Measurements from ENCODE around the gene PNCK.
"Not testable (repeated sequence)": the region's sequence is repeated elsewhere in the genome, so short reads cannot be mapped to it uniquely, and the experiment has no call there.

Gene PNCK

GRCh38 chrX:153673428-153674218 is at the start of gene PNCK:
Gene PNCK (minus strand): TSS chrX:153673813. CDS start chrX:153673076, 737 bp downstream.
- no peak for DNase-seq (ENCODE audit: low read depth in 2 of 3, low spot score in 1 of 3)

DNA sequence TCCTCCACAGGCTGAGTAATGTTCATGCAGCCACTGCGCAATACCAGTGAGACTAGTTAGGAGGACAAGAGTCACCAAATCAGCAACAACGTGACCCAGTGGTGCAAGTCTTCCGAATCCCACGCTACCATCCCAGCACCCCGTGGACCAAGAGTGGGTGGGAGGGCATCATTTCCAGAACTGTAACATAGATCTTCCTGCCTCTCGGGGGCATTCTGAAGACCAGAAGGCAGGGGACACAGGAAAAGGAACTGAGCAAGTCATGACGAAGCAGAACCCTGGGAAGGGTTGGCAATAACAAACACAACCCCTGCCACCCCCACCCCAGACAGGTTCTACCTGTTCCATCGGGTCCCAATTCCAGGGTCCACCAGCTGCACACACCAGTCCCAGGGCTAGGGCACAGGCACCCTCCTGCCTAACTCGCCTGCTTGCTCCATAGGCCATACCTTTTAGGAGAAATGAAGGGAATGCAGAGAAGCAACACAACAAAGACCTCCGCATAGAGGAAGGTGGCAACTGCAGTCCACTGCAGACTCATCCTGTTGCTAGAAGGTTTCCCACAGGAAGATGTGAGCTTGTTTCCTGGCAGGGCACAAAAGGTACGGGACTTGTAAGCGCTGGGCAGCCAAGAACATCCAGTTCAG is 49.2 kb upstream of the PNCK start:
- no peak for DNase-seq (ENCODE audit: low read depth in 2 of 3, low spot score in 1 of 3)

DNA sequence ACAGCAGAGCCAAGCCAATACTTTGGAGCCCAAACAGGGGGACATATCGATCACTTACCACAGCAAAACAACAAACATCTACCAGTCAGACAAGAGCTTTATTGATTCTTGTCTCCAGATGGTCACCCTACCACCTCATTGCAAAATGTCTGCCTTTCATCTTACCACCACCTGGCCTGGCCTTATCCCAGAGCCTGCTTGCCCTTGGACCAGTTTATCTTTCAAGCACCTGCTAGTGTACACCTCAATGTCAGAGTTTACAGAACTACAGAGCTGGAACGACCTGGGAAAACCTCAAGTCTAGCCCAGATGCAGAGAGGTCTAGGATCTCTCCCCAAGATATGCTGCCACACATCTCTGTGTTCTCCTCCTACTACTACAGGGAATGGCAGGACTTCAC is 46.1 kb upstream of the PNCK start:
- DNase-seq (ENCODE audit: low read depth in 2 of 3, low spot score in 1 of 3): no peak

- no peak for DNase-seq (ENCODE audit: low read depth in 2 of 3, low spot score in 1 of 3)
These were observed 45.6 kb upstream of the PNCK start for GRCh38 chrX:153719238-153719637.

DNA sequence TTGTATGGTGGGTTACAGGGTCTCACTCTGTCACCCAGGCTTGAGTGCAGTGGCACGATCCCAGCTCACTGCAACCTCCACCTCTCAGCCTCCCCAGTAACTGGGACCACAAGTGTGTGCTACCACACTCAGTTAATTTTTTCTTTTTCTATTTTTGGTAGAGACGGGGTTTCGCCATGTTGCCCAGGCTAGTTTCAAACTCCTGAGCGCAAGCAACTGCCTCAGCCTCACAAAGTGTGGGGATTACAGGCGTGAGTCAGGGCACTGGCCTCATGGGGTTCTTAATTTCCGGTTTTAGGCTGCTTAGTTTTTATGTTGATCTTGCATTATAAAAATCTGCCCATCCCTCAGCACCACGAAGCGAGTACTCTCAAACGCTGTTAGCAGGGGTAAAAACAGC is 43.8 kb upstream of the PNCK start:
- no peak for DNase-seq (ENCODE audit: low read depth in 2 of 3, low spot score in 1 of 3)

- DNase-seq (ENCODE audit: low read depth in 2 of 3, low spot score in 1 of 3): no peak
These were observed 40.6 kb upstream of the PNCK start for GRCh38 chrX:153714256-153714655.

- no peak for DNase-seq (ENCODE audit: low read depth in 2 of 3, low spot score in 1 of 3)
These were observed 36.4 kb upstream of the PNCK start for GRCh38 chrX:153709726-153710674.

DNA sequence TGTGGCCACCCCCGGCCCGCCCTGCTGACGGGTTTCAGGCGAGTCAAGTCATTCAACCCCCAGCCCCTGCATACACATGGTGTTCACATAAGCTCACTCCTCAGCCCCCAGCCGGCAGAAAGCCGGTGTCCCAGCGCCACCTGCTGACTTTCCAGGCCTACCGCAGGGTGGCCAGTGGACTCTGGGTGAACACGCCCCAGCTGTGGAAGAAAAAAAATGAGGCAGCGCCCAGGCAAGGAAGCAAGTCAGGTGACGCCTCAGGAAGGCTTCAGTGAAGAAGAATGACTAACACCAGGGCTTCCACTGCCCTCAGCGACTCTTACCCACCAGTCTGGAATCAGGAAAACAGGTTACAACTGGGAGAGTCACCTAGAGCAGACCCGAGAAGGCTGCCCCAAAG is 34.8 kb upstream of the PNCK start:
- peak in 1 of 3 donors; percentile 33 for DNase-seq (ENCODE audit: low read depth in 2 of 3, low spot score in 1 of 3)

DNA sequence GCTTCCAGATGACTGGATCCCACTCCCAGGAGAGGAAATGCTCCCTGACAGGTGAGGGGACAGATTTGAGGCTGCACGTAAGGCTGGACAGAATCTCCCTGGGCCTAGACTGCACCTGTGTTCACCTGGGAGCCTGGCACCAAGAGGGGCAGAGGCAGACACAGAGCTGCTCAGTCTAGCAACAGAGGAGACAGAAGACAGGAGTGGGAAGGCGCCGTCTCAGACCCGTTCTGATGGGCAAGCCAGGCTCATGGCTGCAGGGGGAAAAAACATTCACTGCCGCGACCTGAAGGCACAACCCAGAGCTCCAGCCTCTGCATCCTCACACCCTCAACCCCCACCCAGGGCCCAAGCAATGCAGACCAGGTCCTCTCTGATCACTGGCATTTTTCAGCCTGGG is 33.8 kb upstream of the PNCK start:
- DNase-seq (ENCODE audit: low read depth in 2 of 3, low spot score in 1 of 3): no peak

DNA sequence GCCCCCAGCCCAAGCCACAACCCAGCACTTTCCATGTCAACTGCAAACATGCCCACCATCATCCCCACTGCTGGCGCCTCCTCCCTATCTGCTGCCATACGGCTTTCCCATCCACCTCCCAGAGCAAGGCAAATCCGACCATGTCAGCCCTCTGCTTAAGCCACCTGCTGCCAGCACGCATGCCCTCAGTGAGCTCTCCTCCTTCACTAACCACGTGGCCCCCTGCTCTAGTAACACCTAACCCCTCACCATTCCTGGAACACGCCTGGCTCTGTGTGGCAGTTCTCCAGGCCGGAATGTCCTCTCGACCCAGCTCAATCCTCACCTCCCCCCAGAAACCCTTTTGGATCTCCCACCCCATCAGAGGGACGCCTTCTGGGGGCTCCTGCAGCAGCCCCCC is 33.2 kb upstream of the PNCK start:
- no peak for DNase-seq (ENCODE audit: low read depth in 2 of 3, low spot score in 1 of 3)

GRCh38 chrX:153705403-153706060 is 31.9 kb upstream of the PNCK start:
- DNase-seq (ENCODE audit: low read depth in 2 of 3, low spot score in 1 of 3): not testable (repeated sequence)

GRCh38 chrX:153704631-153705402 is 31.2 kb upstream of the PNCK start:
- not testable (repeated sequence) for DNase-seq (ENCODE audit: low read depth in 2 of 3, low spot score in 1 of 3)

DNA sequence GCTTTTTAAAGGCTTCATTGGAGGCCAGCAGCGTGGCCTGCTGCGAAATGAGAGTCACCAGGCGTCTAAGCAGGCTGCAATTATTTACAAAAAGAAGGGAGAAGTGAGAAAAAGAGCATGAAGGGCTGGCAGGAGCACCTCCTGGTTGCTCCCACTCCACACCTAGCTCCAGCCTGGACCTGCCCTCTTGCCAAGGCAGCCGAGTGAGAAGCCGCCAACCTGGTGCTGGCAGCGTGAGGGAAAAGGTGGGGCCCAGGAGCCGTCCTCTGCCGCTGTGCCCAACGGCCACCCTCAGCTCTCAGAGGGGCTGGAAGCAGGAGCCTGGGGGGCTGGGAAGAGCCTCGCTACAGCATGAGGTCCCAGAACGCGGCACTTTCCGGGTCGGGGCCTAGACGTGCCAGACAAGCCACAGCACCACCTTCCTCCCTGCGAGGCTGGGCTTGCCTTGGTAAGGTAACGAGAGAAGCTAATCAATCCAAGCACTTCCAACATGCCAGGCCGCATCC is 30.5 kb upstream of the PNCK start:
- no peak for DNase-seq (ENCODE audit: low read depth in 2 of 3, low spot score in 1 of 3)

- DNase-seq (ENCODE audit: low read depth in 2 of 3, low spot score in 1 of 3): no peak
These were observed 29.4 kb upstream of the PNCK start for GRCh38 chrX:153703036-153703370.

GRCh38 chrX:153702336-153703035 is 28.9 kb upstream of the PNCK start:
- DNase-seq (ENCODE audit: low read depth in 2 of 3, low spot score in 1 of 3): no peak

GRCh38 chrX:153701706-153702105 is 28.1 kb upstream of the PNCK start:
- DNase-seq (ENCODE audit: low read depth in 2 of 3, low spot score in 1 of 3): no peak

DNA sequence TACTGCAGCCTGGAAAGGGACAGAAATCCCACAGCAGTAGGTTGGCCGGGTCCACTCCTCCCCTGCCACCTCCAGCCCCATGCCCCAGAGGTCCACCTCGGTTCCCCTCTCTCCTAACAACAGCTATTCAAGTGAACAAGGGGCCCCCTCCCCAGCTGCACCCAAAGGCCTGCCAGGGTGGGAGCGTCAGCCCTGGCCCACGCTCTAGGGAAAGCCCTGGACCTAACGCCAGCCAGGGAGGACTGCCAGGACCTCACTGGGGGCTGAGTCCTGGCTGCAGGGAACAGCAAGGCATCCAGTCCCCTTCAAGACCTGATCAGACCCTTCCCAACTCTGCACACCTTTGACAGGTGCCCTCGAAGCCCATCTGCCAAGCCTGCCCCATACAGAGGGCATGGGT is 27.4 kb upstream of the PNCK start:
- DNase-seq (ENCODE audit: low read depth in 2 of 3, low spot score in 1 of 3): no peak

GRCh38 chrX:153700376-153700945 is 26.8 kb upstream of the PNCK start:
- DNase-seq (ENCODE audit: low read depth in 2 of 3, low spot score in 1 of 3): no peak

DNA sequence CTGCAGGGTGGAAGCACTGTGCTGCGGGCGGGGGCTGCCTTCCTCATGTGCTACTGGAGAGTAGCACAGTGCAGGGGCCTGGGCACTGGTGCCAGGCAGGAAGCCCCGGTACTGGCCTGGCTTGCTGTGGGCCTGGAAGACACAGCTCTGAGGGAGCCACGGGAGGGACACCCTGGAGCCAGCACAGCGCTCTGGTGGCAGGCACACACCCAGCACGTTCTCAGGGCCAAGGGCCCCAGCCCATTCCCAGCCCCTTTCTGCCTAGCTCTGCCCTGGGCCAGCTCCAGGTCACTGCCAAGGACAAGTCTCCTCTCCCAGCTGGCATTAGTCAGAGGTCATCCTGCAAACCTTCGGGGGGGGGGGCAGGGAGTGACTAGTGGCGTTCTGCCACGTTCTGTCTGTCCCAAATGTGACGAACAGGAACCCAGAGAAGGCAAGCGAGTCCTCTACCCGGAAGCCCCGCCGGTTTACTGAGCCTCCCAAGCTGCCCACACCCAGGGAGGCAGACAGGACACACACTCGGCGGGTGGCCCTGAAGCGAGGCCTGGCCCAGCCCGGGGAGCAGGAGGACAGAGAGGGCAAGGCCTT is 26.3 kb upstream of the PNCK start:
- not testable (repeated sequence) for DNase-seq (ENCODE audit: low read depth in 2 of 3, low spot score in 1 of 3)

Measured in stimulated activated CD4-positive, alpha-beta T cell treated with anti-CD3 and anti-CD28 coated beads, Interleukin-12 subunit alpha, Interleukin-12 subunit beta, amount 100 ng/mL, for 48 hours (primary cell).